Adipocyte (in vitro differentiated cells): ENCODE measurements around the gene POLR2H.

ENCODE experiments used
- DNase-seq: peaks from one replicate; pipeline ENCODE4 v3.0.0-alpha.2; 2015; ENCODE audit warnings: low read depth
- H3K27me3 ChIP-seq: replicated peaks from 2 replicates; pipeline ENCODE4 v1.7.0; 2013; ENCODE audit warnings: mild to moderate bottlenecking, low read length, moderate library complexity; ENCODE audit not compliant: control insufficient read depth, insufficient read depth
- H3K36me3 ChIP-seq: 2 replicates; pipeline ENCODE4 v1.7.0; 2013; ENCODE audit warnings: low read length, mild to moderate bottlenecking, moderate library complexity; ENCODE audit not compliant: control insufficient read depth, insufficient read depth, severe bottlenecking
- H3K4me1 ChIP-seq: 2 replicates; pipeline ENCODE4 v1.7.0; 2013; ENCODE audit warnings: mild to moderate bottlenecking, low read length, moderate library complexity; ENCODE audit not compliant: control insufficient read depth, insufficient read depth
- H3K4me3 ChIP-seq: 2 replicates; pipeline ENCODE4 v1.7.0; 2013; ENCODE audit warnings: mild to moderate bottlenecking, low read length, moderate library complexity
- H3K9ac ChIP-seq: 2 replicates; pipeline ENCODE4 v1.7.0; 2013; ENCODE audit warnings: mild to moderate bottlenecking, low read length, moderate library complexity
- H3K9me3 ChIP-seq: 2 replicates; pipeline ENCODE4 v1.7.0; 2013; ENCODE audit warnings: mild to moderate bottlenecking, low read length, moderate library complexity; ENCODE audit not compliant: control insufficient read depth

The POLR2H gene

GRCh38 chr3:184405075-184406030 lies 43.8 kb downstream of the POLR2H start:
- no peak for DNase-seq
- Histone ChIP-seq H3K9me3 (no peaks in the 10 kb centered on the region), H3K4me3 (no peak overlapping the region), H3K27me3 (peaks cover 10% of the 10 kb centered on the region), H3K36me3 (no peaks in the 10 kb centered on the region), H3K4me1 (no peaks in the 10 kb centered on the region), H3K9ac (no peak overlapping the region)

GRCh38 chr3:184409331-184409926 lies 47.9 kb downstream of the POLR2H start:
- Histone ChIP-seq H3K4me1 (no peaks in the 10 kb centered on the region), H3K9me3 (peaks cover 5% of the 10 kb centered on the region), H3K36me3 (no peaks in the 10 kb centered on the region), H3K27me3 (peaks cover 2% of the 10 kb centered on the region), H3K4me3 (no peak overlapping the region), H3K9ac (no peak overlapping the region)
- DNase-seq = no peak

DNA sequence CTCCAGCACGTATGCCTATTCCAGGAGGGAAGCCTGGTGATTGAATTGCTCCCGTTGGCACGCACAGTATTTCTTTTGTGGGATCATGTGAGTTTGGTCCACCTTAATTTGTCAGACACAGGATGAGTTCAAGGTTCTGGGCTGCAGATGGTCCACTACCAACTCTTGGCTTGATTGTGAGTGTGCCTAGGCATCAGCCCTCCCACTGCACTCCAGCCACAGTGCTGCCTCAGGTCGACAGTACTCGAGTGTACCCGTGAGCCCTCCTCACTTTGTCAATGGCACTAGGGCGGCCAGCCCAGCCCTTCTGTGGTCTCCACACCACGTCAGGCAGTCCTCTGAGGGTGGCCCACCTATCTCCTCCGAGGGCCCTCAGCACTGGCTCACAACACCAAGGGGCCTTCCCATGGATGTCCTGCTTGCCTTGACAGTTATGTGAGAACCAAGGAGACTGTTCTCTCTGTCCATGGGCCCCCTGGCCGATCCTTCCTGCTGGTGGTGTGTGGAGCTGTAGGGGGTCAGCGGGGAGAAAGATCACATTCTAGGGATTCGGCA lies 48.5 kb downstream of the POLR2H start:
- Histone ChIP-seq H3K4me3 (no peak overlapping the region), H3K36me3 (no peaks in the 10 kb centered on the region), H3K9ac (no peak overlapping the region), H3K4me1 (no peaks in the 10 kb centered on the region), H3K27me3 (no peaks in the 10 kb centered on the region), H3K9me3 (peaks cover 5% of the 10 kb centered on the region)
- DNase-seq = no peak

- DNase-seq = no peak
- Histone ChIP-seq H3K9me3 (peaks cover 5% of the 10 kb centered on the region), H3K4me1 (no peaks in the 10 kb centered on the region), H3K36me3 (no peaks in the 10 kb centered on the region), H3K27me3 (no peaks in the 10 kb centered on the region), H3K4me3 (no peak overlapping the region), H3K9ac (no peak overlapping the region)
Measured at GRCh38 chr3:184414418-184415202, 53.1 kb downstream of the POLR2H start.

DNA sequence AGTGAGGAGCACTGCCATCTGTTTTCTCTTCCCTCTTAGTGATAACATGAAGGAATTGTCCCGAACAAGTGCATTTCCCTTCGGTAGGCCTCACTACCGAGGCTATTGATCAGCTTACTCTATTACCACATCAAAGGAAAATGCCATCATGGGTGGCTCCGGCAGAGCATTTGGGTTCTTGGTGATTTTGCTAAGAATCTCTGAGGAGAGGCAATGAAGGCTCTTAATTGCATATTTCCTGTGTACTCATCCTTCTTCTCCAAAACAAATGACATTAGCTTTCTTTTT lies 53.6 kb downstream of the POLR2H start:
- no peaks in the 10 kb centered on the region for H3K36me3 ChIP-seq
- H3K9ac ChIP-seq = no peak overlapping the region
- peaks cover 5% of the 10 kb centered on the region for H3K9me3 ChIP-seq
- H3K4me1 ChIP-seq = no peaks in the 10 kb centered on the region
- H3K4me3 ChIP-seq = no peak overlapping the region
- no peaks in the 10 kb centered on the region for H3K27me3 ChIP-seq
- no peak for DNase-seq

GRCh38 chr3:184417619-184418327 lies 56.3 kb downstream of the POLR2H start:
- Histone ChIP-seq H3K4me3 (no peak overlapping the region), H3K27me3 (peaks cover under 1% of the 10 kb centered on the region), H3K36me3 (no peaks in the 10 kb centered on the region), H3K9ac (no peak overlapping the region), H3K9me3 (peaks cover 1% of the 10 kb centered on the region), H3K4me1 (no peaks in the 10 kb centered on the region)
- peak; percentile 75 for DNase-seq
